ENCODE results near the gene ZMYND8. TPM values are rescaled to one million over a fixed set of nuclear protein-coding genes. Genes with fewer than 3 reads are reported as not detected.

The ZMYND8 gene
- total and polyA plus RNA-seq, 2 of the 8 experiments (the other 6 are each of a cell fraction or from before 2014, with no cell fraction given), result 50.5 to 163 TPM

GRCh38 chr20:47360297-47361056 lies 4.0 kb upstream of the ZMYND8 start (continued):
- TF ChIP-seq USF2 (IDR thresholded peaks at IDR 0.05; ENCODE audit: low read length) (no peak), GTF2F1 (IDR thresholded peaks at IDR 0.05; ENCODE audit: borderline replicate concordance, low read depth, low read length) (no peak), NRF1 (IDR thresholded peaks at IDR 0.05; ENCODE audit: low read depth, low read length) (no peak), GABPA (IDR thresholded peaks at IDR 0.05; ENCODE audit: borderline replicate concordance, insufficient read depth, low read length) (no peak), CTCF (IDR thresholded peaks at IDR 0.05; ENCODE audit: control extremely low read depth in 1 of 3, insufficient read depth in 1 of 3, low read depth in 1 of 3, low read length in 3 of 3) (no peak), CREB1 (IDR thresholded peaks at IDR 0.05) (0 out of 2 replicates have a peak, but pooled peaks have one; percentile 4), POLR2A (IDR thresholded peaks at IDR 0.05; ENCODE audit: control extremely low read depth in 1 of 2, low read depth in 2 of 2, low read length in 2 of 2) (peak; percentile 47 to 53; a peak in 2 of 3 replicates), POLR2AphosphoS5 (IDR thresholded peaks at IDR 0.05; ENCODE audit: low read depth, low read length) (peak; percentile 57; the same call in 1 of the 2 replicates), CTBP2 (IDR thresholded peaks at IDR 0.05; ENCODE audit: borderline replicate concordance, insufficient read depth, insufficient read length, low read length) (no peak), HDAC2 (IDR thresholded peaks at IDR 0.05; ENCODE audit: borderline replicate concordance in 1 of 2, low read depth in 2 of 2, low read length in 2 of 2) (no peak), YY1 (IDR thresholded peaks at IDR 0.05; ENCODE audit: low read depth, low read length) (no peak), JUND (IDR thresholded peaks at IDR 0.05; ENCODE audit: low read length) (no peak)

Measured in H1 (cell line).